HAP-1 (cell line): ENCODE data around the gene SCUBE1.
"Not testable (repeated sequence)": the region's sequence is repeated elsewhere in the genome, so short reads cannot be mapped to it uniquely, and the experiment has no call there.

Experiments
- DNase-seq, 2 experiments: peaks; one replicate each; pipeline ENCODE4 v3.0.0-alpha.2; 2016 to 2020; ENCODE audit warnings: low spot score in 2 of 2
- H3K27me3 ChIP-seq: fragments of 250-450 bp; sonication (Bioruptor Pico); 2 replicates; pipeline ENCODE4 v1.5.1; 2020; ENCODE audit warnings: low read depth, mild to moderate bottlenecking, moderate library complexity
- H3K36me3 ChIP-seq: fragments of 250-450 bp; sonication (Bioruptor Pico); replicated peaks from 2 replicates; pipeline ENCODE4 v1.5.1; 2020; ENCODE audit warnings: mild to moderate bottlenecking
- H3K4me1 ChIP-seq: fragments of 250-450 bp; sonication (Bioruptor Pico); 2 replicates; pipeline ENCODE4 v1.5.1; 2020; ENCODE audit warnings: mild to moderate bottlenecking
- H3K4me3 ChIP-seq: fragments of 250-450 bp; sonication (Bioruptor Pico); 2 replicates; pipeline ENCODE4 v1.5.1; 2020; ENCODE audit warnings: mild to moderate bottlenecking, moderate library complexity
- H3K9me3 ChIP-seq: fragments of 250-450 bp; sonication (Bioruptor Pico); 2 replicates; pipeline ENCODE4 v1.5.1; 2020; ENCODE audit warnings: mild to moderate bottlenecking, moderate library complexity
- in situ Hi-C: fragments of 300-500 bp; cut with MboI; formaldehyde crosslinking; loops from 3 replicates; pipeline ENCODE4 v1.14.3; 2020; ENCODE audit warnings: low sequenced_read_pairs, inconsistent platforms, mixed read lengths

SCUBE1 gene

DNA sequence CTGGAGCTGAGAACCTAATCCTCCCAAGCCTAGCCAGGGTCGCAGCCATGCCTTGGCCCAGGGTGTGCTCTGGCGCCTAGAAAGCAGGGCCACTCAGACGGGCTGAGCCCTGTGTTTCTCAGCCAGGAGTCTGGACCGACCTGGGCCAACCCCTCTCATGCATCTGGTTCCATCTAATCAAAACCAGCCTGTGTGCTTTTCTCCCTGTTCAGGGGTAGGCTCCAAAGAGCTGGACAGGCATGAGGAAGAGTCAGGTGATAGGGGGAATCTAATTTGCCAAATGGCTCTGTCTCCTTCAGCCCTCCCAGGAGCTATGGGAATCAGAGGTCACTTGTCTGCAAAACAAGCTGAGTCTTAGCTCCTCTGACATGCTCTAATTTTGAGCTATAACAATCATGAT is 55.7 kb downstream of the SCUBE1 start:
- no peak for DNase-seq
- Histone ChIP-seq H3K27me3 (no peaks in the 10 kb centered on the region), H3K9me3 (no peaks in the 10 kb centered on the region), H3K36me3 (no peaks in the 10 kb centered on the region), H3K4me3 (no peak overlapping the region), H3K4me1 (peaks cover 8% of the 10 kb centered on the region)
- in situ Hi-C loops = no loop called here

- Histone ChIP-seq H3K4me3 (no peak overlapping the region), H3K27me3 (no peaks in the 10 kb centered on the region), H3K36me3 (no peaks in the 10 kb centered on the region), H3K9me3 (no peaks in the 10 kb centered on the region), H3K4me1 (no peaks in the 10 kb centered on the region)
- DNase-seq = no peak
- in situ Hi-C loops = no loop called here
These were observed 61.8 kb downstream of the SCUBE1 start for GRCh38 chr22:43281394-43281793.

DNA sequence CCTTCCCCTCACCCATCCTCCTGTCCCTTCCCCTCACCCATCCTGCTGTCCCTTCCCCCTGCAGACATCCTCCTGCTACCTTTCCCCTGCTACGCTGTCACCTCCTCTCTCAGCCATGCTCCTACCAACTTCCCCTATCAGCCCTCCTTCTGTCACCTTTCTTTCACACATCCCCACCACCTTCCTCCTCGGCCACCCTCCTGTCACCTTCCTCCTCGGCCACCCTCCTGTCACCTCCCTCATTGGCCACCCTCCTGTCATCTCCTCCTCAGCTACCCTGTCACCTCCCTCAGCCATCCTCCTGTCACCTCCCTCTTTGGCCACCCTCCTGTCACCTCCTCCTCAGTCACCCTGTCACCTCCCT is 62.7 kb downstream of the SCUBE1 start:
- H3K36me3 ChIP-seq, H3K4me1 ChIP-seq, DNase-seq, H3K9me3 ChIP-seq, H3K4me3 ChIP-seq, in situ Hi-C loops, H3K27me3 ChIP-seq: not testable (repeated sequence)

DNA sequence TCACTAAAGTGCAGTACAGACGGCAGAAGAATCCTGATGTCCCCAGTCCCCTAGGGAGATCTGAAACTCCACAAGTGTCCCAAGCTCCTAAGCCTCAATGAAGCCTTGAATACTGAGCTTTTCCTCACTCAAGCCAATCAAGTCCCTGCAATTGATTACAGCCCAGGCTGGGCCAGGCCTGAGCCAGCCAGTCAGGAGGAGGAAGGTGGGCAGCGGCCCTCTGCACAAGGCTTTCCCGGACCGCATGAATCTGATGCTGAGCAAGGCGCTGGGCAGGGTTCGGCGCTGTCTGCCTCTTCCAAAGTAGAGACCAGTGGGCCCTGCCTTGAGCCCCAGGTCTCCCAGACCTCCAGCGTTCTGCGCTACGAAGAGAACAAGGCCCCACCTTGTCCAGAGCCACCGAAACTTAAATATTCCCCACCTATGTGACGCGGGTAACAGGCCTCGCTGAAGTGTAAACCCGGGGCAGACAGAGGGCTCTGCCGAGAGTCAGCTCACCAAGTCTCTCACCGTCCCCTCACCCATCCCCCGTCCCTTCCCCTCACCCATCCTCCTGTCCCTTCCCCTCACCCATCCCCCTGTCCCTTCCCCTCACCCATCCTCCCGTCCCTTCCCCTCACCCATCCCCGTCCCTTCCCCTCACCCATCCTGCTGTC is 63.2 kb downstream of the SCUBE1 start:
- in situ Hi-C loops = loop anchor here (5.0 to 10.0 kb wide), 2 partner anchors 67 to 105 kb away; no protein-coding TSS in a partner anchor
- no peaks in the 10 kb centered on the region for H3K27me3 ChIP-seq
- DNase-seq = no peak

GRCh38 chr22:43277987-43278601 is 65.1 kb downstream of the SCUBE1 start:
- DNase-seq = no peak
- Histone ChIP-seq H3K9me3 (no peaks in the 10 kb centered on the region), H3K36me3 (no peaks in the 10 kb centered on the region), H3K27me3 (no peaks in the 10 kb centered on the region), H3K4me1 (no peaks in the 10 kb centered on the region), H3K4me3 (no peak overlapping the region)
- in situ Hi-C loops = loop anchor here (5.0 to 10.0 kb wide), 2 partner anchors 69 to 107 kb away; no protein-coding TSS in a partner anchor

More for the DNA sequence above, 63.2 kb downstream of the SCUBE1 start:
- Histone ChIP-seq H3K4me3 (no peak overlapping the region), H3K36me3 (no peaks in the 10 kb centered on the region), H3K9me3 (no peaks in the 10 kb centered on the region), H3K4me1 (no peaks in the 10 kb centered on the region)

DNA sequence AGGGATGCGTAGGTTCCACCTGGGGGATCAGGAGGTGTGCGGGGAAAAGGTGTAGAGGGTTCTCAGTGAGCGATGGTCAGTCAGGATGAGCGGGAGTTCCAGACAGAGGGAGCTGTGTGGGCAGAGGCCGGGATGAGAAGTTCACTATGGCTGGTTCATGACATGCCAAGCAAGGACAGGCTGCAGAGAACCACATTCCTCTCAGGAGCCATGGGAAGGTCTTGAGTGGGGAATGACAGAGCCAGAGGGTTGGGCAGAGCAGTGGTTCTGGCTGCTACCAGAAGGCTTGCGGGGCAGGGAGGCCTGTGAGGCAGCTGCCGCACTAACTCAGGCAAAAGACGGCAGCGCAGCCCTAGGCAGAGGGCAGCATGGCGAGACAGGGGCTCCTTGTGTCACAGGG is 66.1 kb downstream of the SCUBE1 start:
- no peak for DNase-seq
- Histone ChIP-seq H3K4me3 (no peak overlapping the region), H3K4me1 (no peaks in the 10 kb centered on the region), H3K9me3 (no peaks in the 10 kb centered on the region), H3K27me3 (no peaks in the 10 kb centered on the region), H3K36me3 (no peaks in the 10 kb centered on the region)
- in situ Hi-C loops = loop anchor here (5.0 to 10.0 kb wide), 2 partner anchors 70 to 108 kb away; no protein-coding TSS in a partner anchor

DNA sequence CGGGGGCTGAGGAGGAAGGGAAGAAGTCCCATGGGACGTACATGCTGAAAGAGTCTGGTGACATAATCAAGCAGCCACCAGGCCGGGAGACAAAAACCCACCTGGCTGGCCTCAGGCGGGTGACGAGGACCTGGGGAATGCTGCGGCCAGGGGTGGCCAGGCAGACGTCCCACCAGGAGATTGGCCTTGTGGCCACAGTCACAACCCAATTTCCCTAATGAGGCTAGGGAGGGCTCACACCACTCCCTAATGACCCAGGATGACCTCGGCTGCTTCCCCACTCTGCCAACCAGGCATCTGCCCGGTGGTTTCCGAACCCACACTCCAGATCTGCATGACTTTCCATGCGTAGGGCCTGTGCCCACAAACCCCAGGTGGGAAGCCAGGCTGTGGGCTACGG is 66.9 kb downstream of the SCUBE1 start:
- H3K4me3 ChIP-seq = no peak overlapping the region
- in situ Hi-C loops = loop anchor here (5.0 to 10.0 kb wide), 2 partner anchors 71 to 108 kb away; no protein-coding TSS in a partner anchor
- no peaks in the 10 kb centered on the region for H3K36me3 ChIP-seq
- H3K4me1 ChIP-seq = no peaks in the 10 kb centered on the region
- DNase-seq = no peak
- H3K9me3 ChIP-seq = no peaks in the 10 kb centered on the region
- H3K27me3 ChIP-seq = no peaks in the 10 kb centered on the region

DNA sequence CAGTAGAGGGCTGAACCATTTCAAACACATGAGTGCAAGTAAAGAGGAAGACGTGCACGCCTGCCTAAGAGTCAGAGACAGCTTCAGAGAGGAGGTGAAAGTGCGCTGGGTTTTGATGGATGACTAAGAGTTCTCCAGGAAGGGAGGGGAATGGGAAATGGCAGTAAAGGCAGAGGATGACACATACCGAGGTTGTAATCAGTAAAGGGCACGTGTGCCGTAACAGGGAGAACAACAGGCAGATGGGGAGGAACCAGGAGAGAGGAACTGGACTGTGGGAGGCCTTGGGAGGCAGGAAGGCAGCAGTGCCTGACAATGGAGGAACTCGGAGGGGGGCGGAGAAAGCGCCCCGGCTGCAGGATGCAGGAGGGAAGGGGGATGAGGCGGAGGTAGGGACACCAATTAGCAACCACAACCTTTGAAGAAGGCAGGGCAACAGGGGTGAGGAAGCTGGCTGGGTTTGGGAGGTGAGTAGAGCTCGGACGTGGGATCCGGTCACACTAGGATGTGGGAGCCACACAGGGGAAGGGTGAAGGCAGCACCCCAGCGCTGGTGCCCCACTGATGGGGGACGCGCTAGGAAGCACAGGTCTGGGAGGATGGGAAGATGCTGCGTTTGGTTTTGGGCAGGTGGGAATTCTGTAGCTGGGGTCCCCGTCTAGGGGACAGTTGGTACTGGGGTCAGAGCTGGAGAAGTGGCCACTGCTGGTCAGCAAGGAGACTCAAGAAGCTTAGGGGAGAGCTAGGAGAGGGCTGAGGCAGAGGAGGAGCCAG is 67.4 kb downstream of the SCUBE1 start:
- Histone ChIP-seq H3K9me3 (no peaks in the 10 kb centered on the region), H3K4me1 (no peaks in the 10 kb centered on the region), H3K36me3 (no peaks in the 10 kb centered on the region), H3K4me3 (no peak overlapping the region), H3K27me3 (no peaks in the 10 kb centered on the region)
- DNase-seq = no peak
- in situ Hi-C loops = loop anchor here (5.0 to 10.0 kb wide), 2 partner anchors 72 to 109 kb away; no protein-coding TSS in a partner anchor

- in situ Hi-C loops = loop anchor here (5.0 to 10.0 kb wide), 2 partner anchors 73 to 110 kb away; no protein-coding TSS in a partner anchor
- DNase-seq = no peak
- Histone ChIP-seq H3K36me3 (no peaks in the 10 kb centered on the region), H3K9me3 (no peaks in the 10 kb centered on the region), H3K4me1 (no peaks in the 10 kb centered on the region), H3K4me3 (no peak overlapping the region), H3K27me3 (no peaks in the 10 kb centered on the region)
These were observed 68.5 kb downstream of the SCUBE1 start for GRCh38 chr22:43274595-43275240.

GRCh38 chr22:43273902-43274484 is 69.2 kb downstream of the SCUBE1 start:
- Histone ChIP-seq H3K9me3 (no peaks in the 10 kb centered on the region), H3K27me3 (no peaks in the 10 kb centered on the region), H3K4me3 (no peak overlapping the region), H3K36me3 (no peaks in the 10 kb centered on the region), H3K4me1 (no peaks in the 10 kb centered on the region)
- peak; percentile 64 to 66 for DNase-seq
- in situ Hi-C loops = loop anchor here (10.0 kb wide), 1 partner anchor 111 kb away; no protein-coding TSS in a partner anchor

DNA sequence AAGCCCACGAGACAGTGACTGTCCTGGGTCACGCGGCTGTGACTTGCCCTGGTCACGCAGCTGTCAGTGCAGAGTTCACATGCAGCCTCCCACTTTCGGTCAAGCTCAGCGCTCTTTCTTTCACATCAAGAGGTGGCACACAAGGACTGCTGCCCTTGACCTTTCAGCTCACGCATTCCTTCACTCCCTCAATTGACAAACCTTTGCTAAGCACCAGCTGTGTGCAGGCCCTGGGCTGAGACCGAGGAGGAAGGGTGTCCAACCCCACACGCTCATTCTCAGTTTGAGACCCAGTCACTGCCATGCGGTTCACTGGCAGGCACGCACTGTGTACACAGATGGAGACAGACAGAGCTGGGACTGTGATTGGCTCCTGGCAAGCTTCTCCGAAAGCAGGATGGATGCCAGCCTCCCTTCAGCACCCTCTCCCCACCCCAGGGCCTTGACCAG is 70.3 kb downstream of the SCUBE1 start:
- Histone ChIP-seq H3K27me3 (no peaks in the 10 kb centered on the region), H3K4me1 (no peaks in the 10 kb centered on the region), H3K36me3 (no peaks in the 10 kb centered on the region), H3K4me3 (no peak overlapping the region), H3K9me3 (no peaks in the 10 kb centered on the region)
- DNase-seq = no peak
- in situ Hi-C loops = loop anchor here (10.0 kb wide), 1 partner anchor 112 kb away; no protein-coding TSS in a partner anchor

DNA sequence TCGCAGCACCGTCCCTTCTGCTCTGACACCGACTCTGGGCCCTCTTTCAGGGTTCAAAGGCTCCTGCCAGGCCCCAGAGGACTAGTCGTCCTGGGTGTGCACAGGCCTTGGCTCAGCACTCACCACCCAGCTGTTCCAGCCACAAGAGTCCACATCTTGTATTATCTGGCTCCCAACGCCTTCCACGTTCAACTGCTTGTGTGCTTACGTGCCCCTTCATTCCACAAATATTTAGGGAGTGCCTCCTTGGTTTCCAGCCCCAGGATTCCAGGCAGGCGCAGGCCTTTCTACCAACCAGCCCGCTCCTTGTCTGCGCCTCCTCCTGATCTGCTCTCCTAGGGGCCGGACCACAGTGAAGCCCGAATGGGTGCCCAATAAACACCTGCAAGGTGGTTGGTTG is 70.9 kb downstream of the SCUBE1 start:
- no peak for DNase-seq
- H3K27me3 ChIP-seq = no peaks in the 10 kb centered on the region
- no peaks in the 10 kb centered on the region for H3K4me1 ChIP-seq
- in situ Hi-C loops = loop anchor here (10.0 kb wide), 1 partner anchor 112 kb away; no protein-coding TSS in a partner anchor
- no peaks in the 10 kb centered on the region for H3K9me3 ChIP-seq
- H3K36me3 ChIP-seq = no peaks in the 10 kb centered on the region
- no peak overlapping the region for H3K4me3 ChIP-seq

DNA sequence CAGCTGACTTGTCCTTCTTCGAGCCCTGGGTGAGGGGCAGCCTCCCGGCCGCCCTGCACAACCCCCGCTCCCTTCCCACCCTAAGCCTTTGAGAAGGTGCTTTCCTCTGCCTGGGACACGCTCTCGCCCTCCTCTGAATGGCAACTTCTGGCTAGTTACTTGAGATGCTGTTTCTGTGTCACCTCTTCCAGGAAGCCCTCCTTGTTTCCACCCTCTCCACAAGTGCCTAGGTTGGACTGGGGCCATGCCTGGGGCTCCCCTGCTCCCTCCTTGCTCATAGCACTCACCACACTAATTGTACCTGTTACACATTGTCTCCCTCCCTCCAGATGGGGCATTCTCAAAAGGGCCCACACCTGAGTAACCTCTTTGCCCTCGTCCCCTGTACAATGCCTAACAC is 72.2 kb downstream of the SCUBE1 start:
- Histone ChIP-seq H3K4me3 (no peak overlapping the region), H3K9me3 (no peaks in the 10 kb centered on the region), H3K36me3 (no peaks in the 10 kb centered on the region), H3K27me3 (no peaks in the 10 kb centered on the region), H3K4me1 (no peaks in the 10 kb centered on the region)
- in situ Hi-C loops = loop anchor here (10.0 kb wide), 1 partner anchor 114 kb away; no protein-coding TSS in a partner anchor
- DNase-seq = no peak
